HL-60/S4 treated with phorbol 12-myristate 13-acetate at 8.2 ng/mL for 4 days and 3 days (cell line): ENCODE data around the gene ABHD2.
"Not testable (repeated sequence)": the region's sequence is repeated elsewhere in the genome, so short reads cannot be mapped to it uniquely, and the experiment has no call there.

Experiments
- in situ Hi-C: fragments of 300-500 bp; cut with MboI; formaldehyde crosslinking; loops from 2 replicates; pipeline ENCODE4 v1.15.0; 2022; ENCODE audit warnings: low sequenced_read_pairs

ABHD2 gene

GRCh38 chr15:89087830-89088604 lies at the start of gene ABHD2:
Gene ABHD2 (plus strand): TSS chr15:89088456. CDS start chr15:89116328, 27,872 bp downstream.
- in situ Hi-C loops = no loop called here

GRCh38 chr15:89039142-89039541 lies 49.1 kb upstream of the ABHD2 start:
- in situ Hi-C loops = no loop called here

DNA sequence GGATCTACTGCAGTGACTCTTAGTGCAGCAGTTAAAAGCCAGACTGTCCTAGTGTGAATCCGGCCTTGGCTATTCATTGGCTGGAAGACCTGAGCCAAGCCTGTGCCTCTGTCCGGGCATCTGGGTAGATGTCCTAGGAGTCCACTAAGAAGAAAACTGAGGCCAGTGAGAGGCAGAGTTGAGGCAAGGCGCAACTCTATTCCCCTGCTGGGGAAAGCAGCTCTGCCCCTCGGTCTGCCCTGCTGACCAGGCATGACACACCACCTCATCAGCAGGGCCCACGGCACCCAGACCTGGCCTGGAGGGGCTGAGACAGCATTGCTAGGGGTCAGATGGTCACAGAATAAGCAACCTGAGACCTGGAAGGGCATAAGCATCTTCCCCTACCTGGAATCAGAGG lies 46.7 kb upstream of the ABHD2 start:
- in situ Hi-C loops = no loop called here

DNA sequence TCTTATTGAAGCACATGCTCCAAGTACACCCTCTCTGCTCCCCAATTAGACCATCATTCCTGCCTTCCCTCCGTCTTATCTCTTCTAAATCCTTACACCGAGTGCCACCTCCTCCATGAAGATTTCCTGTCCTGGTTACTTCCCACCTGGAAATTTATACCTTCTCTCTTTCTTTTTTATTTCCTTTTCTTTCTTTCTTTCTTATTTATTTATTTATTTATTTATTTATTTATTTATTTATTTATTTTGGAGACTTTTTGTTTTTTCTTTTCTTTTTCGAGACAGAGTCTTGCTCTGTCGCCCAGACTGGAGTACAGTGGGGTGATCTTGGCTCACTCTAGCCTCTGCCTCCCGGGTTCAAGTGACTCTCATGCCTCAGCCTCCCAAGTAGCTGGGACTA lies 45.9 kb upstream of the ABHD2 start:
- in situ Hi-C loops = no loop called here

DNA sequence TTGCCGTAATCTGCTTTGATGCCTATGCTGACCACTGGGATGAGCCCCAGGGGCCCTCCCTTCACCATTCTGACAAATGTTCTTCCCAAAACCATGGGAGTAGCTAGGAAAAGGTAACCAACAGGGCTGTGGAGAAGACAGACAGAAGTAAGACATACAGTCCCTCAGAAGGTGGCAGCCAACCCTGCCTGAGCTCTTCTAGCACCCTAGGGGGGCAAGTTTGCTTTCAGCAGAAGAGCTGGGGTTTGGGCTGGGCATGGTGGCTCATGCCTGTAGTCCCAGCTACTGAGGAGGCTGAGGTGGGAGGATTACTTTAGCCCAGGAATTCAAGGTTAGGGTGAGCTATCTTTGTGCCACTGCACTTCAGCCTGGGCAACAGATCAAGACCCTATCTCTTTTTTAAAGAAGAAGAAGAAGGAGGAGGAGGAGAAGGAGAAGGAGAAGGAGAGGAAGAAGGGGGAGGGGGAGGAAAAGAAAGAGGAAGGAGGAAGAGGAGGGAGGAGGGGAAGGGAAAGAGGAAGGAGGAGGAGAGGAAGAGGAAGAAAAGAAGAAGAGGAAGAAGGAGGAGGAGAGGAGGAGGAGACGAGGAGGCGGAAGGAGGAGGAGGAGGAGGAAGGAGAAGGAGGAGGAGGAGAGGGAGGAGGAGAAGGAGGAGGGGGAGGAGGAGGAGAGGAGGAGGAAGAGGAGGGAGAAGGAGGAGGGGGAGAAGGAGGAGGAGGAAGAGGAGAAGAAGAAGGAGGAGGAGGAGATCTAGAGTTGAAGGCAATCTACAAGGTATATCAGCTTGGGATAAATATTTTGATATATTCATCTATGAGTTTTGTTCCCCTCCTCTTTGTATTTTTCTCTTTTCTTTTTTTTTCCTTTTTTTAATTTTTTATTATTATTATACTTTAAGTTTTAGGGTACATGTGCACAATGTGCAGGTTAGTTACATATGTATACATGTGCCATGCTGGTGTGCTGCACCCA lies 44.9 kb upstream of the ABHD2 start:
- in situ Hi-C loops = no loop called here

DNA sequence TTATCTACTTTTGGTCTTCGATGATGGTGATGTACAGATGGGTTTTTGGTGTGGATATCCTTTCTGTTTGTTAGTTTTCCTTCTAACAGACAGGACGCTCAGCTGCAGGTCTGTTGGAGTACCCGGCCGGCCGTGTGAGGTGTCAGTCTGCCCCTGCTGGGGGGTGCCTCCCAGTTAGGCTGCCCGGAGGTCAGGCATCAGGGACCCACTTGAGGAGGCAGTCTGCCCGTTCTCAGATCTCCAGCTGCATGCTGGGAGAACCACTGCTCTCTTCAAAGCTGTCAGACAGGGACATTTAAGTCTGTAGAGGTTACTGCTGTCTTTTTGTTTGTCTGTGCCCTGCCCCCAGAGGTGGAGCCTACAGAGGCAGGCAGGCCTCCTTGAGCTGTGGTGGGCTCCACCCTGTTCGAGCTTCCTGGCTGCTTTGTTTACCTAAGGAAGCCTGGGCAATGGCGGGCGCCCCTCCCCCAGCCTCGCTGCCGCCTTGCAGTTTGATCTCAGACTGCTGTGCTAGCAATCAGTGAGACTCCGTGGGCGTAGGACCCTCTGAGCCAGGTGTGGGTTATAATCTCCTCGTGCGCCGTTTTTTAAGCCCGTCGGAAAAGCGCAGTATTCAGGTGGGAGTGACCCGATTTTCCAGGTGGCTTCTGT lies 39.1 kb upstream of the ABHD2 start:
- in situ Hi-C loops = not testable (repeated sequence)

DNA sequence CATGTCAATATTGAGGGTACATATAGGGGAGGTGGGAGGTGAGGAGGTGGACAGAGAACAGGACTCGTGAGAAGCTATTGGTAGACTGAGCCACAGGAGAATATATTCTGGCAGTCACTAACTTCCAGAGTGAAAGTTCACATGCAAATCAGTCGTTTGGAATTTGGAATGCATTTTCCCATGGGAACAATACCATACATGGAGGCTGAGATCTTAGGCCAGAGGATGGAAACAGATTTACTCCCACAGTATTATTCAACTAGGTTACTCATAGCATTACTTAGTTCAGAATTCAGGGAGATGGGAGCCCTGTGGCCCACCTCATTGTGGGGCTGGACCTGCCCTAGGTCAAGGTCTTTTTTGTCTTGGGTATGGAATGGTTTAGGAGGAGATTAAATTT lies 36.4 kb upstream of the ABHD2 start:
- in situ Hi-C loops = no loop called here

DNA sequence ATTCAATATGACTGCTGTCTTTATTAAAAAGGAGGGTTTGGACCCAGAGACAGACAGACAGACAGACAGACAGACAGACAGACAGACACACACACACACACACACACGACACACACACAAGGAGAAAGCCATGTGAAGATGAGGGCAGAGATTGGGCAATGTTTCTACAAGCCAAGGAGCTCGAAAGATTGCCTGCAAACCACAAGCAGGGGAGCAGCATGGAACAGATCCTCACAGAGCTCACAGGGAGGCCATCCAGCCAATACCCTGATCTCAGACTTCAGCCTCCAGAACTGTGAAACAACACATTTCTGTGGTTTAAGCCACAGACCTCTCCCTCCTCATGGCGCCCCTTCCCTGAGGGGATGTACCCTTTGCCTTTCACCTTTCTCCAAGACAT lies 35.8 kb upstream of the ABHD2 start:
- in situ Hi-C loops = no loop called here

DNA sequence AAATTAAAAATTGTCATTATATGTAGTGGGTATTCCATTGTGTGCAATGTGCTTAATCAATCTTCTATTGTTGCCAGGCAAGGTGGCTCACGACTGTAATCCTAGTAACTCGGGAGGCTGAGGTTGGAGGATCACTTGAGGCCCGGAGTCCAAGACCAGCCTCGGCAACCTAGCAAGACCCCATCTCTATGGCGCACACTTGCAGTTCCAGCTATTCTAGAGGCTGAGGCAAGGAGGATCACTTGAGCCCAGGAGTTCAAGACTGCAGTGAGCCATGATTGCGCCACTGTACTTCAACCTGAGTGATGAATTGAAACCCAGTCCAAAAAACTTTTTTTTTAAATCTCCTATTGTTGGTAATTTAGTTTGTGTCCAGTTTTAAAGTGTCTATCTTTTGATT lies 33.4 kb upstream of the ABHD2 start:
- in situ Hi-C loops = loop anchor here (5.0 kb wide), 1 partner anchor 122 kb away; no protein-coding TSS in a partner anchor

DNA sequence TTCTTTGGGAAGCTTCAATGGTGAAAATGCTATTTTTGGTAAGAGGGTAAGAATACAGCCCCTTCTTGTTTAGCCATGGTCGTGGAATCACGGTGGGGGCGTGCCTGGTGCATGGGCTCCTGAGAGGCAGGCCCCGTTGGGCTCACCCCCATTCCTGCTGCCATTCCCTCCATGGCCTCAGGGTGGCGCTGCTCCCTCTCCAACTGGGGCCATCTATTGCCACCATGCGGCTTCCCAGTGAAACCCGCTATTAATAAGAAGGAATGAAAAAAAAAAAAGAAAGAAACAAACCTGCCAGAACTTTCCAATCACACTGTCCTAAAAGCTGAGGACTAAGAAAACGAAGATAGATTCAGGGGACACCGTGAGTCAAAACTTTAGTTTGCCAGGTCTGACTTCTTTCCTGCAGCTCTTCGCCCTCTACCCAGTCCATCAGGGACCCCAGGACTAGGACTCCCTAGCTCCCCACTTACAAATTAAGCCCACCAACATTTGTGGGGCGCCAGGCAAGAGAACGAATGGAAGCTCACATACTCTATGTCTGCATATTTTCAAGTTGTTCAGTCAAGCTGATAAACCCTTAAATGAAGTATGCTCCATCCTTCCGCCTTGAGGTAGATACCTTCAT lies 30.6 kb upstream of the ABHD2 start:
- in situ Hi-C loops = loop anchor here (5.0 kb wide), 1 partner anchor 120 kb away; no protein-coding TSS in a partner anchor

DNA sequence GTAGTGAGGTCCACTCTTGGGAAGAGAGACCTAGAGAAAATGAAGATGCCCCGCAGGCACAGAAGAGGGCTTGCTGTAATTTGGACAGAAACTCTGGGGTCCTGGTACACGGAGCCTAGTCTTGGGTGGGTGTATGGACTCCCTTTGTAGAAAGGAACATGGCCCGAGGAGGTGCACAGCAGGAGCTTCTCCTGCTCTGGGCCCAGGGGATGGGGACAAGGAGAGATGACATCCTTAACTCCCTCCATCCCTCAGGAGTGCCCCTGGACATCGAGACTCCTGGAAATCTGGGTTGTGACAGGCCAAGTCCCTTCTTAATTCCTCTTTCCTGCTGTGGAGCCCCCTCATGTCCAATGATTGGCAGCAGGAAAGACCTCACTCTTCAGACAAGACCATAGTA lies 29.9 kb upstream of the ABHD2 start:
- in situ Hi-C loops = loop anchor here (5.0 kb wide), 1 partner anchor 119 kb away; no protein-coding TSS in a partner anchor

DNA sequence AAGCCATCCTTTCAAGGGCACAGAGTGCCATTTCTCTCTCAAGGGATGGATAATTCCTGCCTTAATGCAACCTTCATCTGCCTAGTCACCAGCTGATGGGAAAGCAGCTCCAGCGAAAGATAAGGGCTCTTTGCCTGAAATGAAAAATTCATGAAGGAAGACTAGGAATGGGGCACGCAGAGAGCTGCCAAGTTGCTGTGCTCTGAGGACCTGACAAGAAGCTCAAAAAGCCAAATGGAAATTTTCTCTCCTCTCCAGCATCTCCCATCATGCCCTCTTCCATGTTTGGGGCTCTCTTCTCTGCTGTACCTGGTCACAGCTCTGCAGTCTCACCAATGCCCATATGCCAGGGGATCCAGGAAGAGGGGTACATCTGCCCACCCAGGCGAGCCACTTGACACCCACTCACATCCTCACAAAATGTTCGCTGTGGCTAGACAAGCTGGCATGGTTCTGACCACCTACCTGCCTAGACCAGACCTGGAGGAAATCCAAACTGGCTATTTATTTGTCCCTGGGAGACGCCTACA lies 29.3 kb upstream of the ABHD2 start:
- in situ Hi-C loops = loop anchor here (5.0 kb wide), 1 partner anchor 118 kb away; no protein-coding TSS in a partner anchor

GRCh38 chr15:89066280-89066679 lies 22.0 kb upstream of the ABHD2 start:
- in situ Hi-C loops = no loop called here

GRCh38 chr15:89067751-89068150 lies 20.5 kb upstream of the ABHD2 start:
- in situ Hi-C loops = no loop called here

DNA sequence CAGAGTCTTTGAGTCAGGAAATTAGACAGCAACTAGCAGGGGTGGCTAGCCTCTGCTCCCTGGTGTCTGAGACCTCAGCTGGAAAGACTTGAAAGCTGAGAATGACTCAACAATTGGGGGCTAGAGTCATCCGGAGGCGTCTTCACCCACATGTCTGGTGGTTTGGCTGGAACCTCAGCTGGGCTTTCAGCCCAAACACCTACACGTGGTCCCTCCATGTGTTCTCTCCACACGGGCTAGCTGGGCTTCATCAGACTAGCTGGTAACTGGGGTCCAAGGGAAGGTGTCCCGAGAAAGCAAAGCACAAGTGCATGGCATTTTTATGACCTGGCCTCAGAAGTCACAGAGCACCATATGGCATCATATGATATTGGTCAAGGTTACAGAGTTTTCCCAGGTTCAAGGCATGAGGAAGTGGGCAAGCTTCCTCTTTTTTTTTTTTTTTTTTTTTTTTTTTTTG lies 19.9 kb upstream of the ABHD2 start:
- in situ Hi-C loops = no loop called here

- in situ Hi-C loops = no loop called here
These were observed 17.8 kb upstream of the ABHD2 start for GRCh38 chr15:89070197-89071124.

DNA sequence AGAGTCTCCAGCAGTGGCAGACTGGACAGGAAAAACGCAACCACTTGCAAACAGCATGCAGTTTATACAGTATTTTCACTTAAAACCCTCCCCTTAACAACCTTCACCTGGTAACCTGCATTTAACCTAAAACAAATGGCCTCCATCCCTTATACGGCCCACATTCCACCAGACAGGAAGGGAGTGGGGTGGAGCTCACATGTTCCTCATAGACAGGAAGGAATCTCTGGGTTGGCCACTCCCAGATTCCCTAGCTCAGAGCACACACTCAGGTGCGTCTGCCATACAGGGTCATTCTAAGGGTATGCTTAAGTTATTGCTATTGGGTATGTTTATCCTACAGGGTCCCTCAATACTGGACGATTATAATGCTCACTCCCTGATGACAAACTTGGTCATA lies 16.8 kb upstream of the ABHD2 start:
- in situ Hi-C loops = no loop called here

DNA sequence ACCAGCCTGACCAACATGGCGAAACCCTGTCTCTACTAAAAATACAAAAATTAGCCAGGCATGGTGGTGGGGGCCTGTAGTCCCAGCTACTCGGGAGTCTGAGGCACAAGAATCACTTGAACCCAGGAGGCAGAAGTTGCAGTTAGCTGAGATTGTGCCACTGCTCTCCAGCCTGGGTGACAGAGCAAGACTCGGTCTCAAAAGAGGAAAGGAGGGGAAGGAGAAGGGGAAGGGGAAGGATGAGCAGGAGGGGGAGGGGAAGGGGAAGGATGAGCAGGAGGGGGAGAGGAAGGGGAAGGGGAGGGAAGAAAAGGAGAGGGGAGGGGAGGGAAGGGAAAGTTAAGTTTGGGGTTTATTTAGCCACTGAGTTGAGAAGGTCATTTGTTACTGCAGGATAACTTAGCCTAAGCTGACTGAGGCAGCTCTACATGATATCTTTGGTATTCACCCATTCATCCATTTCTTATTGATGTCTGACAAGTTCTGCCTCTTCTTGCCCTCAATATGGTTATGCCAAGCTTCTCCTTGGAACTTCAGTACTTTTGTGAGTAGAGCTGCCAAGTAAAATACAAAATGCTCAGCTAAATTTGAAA lies 15.9 kb upstream of the ABHD2 start:
- in situ Hi-C loops = no loop called here
